Left ventricle myocardium inferior (tissue), 1 donor: Measurements from ENCODE around the gene OR10D3. TPM values are rescaled to one million over a fixed set of nuclear protein-coding genes. Genes with fewer than 3 reads are reported as not detected.

Experiments
- DNase-seq: peaks from one replicate; pipeline ENCODE4 v3.0.0-alpha.2; 2020
- H3K27ac ChIP-seq: fragments of 200-600 bp; replicated peaks from 2 replicates; pipeline ENCODE4 v1.8.0; 2021
- H3K27me3 ChIP-seq: fragments of 200-600 bp; 2 replicates; pipeline ENCODE4 v1.8.0; 2021; ENCODE audit warnings: low read depth
- H3K36me3 ChIP-seq: fragments of 200-600 bp; 2 replicates; pipeline ENCODE4 v1.8.0; 2021
- H3K4me1 ChIP-seq: fragments of 200-600 bp; 2 replicates; pipeline ENCODE4 v1.8.0; 2021
- H3K4me3 ChIP-seq: fragments of 200-600 bp; 2 replicates; pipeline ENCODE4 v1.8.0; 2021; ENCODE audit warnings: mild to moderate bottlenecking, moderate library complexity
- H3K9me3 ChIP-seq: fragments of 200-600 bp; replicated peaks from 2 replicates; pipeline ENCODE4 v1.8.0; 2021
- CTCF ChIP-seq: fragments of 200-600 bp; IDR thresholded peaks from 2 replicates; pipeline ENCODE4 v1.8.0; 2021; ENCODE audit warnings: antibody characterized with exemption, mild to moderate bottlenecking, borderline replicate concordance
- intact Hi-C: fragments of 100-400 bp; cut with micrococcal nuclease; formaldehyde crosslinking; loops from one replicate; pipeline ENCODE4 v1.11.0; 2022
- total RNA-seq: library from RNA; stranded (reverse); fragmentation: NEBNext Ultra II Directional; extraction: Animal tissue kit (Norgen Biotek cat#: 25700); gene quantifications from one replicate; pipeline ENCODE4 v1.2.1, GENCODE V29; 2021
- donor health status: DM: no; HTN: yes; CAD: no; lungs with severe emphysema.

OR10D3 gene
- total RNA-seq, 1 donor from 2014 or later, result not detected

DNA sequence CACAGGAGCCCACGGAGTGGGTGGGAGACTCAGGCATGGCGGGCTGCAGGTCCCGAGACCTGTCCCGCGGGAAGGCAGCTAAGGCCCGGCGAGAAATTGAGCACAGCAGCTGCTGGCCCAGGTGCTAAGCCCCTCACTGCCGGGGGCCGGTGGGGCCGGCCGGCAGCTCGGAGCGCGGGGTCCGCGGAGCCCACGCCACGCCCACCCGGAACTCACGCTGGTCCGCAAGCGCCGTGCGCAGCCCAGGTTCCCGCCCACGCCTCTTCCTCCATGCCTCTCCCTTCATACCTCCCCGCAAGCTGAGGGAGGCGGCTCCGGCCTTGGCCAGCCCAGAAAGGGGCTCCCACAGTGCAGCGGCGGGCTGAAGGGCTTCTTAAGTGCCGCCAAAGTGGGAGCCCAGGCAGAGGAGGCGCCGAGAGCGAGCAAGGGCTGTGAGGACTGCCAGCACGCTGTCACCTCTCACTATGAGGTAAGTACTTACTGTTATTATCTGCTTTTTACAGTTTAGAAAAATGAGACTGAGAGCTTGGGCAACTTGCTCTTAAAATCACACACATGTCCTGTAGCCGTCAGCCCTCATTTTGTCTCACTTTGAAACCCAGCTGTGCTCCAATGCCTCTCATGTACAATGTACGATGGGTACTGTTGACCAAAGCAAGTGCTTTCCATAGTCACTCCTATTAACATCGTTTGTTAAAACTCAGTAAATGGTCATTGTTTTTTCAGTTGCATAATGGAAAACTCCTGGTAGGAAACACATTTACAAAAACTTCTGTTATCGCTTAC, 12.2 kb upstream of the OR10D3 start:
- Histone ChIP-seq H3K36me3 (no peaks in the 10 kb centered on the region), H3K4me3 (no peak overlapping the region), H3K27ac (no peak overlapping the region), H3K9me3 (no peaks in the 10 kb centered on the region), H3K4me1 (no peaks in the 10 kb centered on the region), H3K27me3 (peaks cover 3% of the 10 kb centered on the region)
- DNase-seq, result no peak
- no peak for TF ChIP-seq CTCF
- intact Hi-C loops, result no loop called here

- Histone ChIP-seq H3K4me1 (no peaks in the 10 kb centered on the region), H3K27me3 (peaks cover 3% of the 10 kb centered on the region), H3K36me3 (no peaks in the 10 kb centered on the region), H3K27ac (no peak overlapping the region), H3K4me3 (no peak overlapping the region), H3K9me3 (no peaks in the 10 kb centered on the region)
- intact Hi-C loops, result no loop called here
- no peak for TF ChIP-seq CTCF
- DNase-seq, result no peak
Observed at GRCh38 chr11:124172101-124172500, 11.0 kb upstream of the OR10D3 start.

GRCh38 chr11:124172599-124172998, 10.5 kb upstream of the OR10D3 start:
- Histone ChIP-seq H3K4me1 (no peaks in the 10 kb centered on the region), H3K9me3 (no peaks in the 10 kb centered on the region), H3K27me3 (peaks cover 3% of the 10 kb centered on the region), H3K27ac (no peak overlapping the region), H3K36me3 (no peaks in the 10 kb centered on the region), H3K4me3 (no peak overlapping the region)
- no peak for DNase-seq
- no peak for TF ChIP-seq CTCF
- intact Hi-C loops, result no loop called here

GRCh38 chr11:124174001-124174583, 9.1 kb upstream of the OR10D3 start:
- no peak for DNase-seq
- intact Hi-C loops, result no loop called here
- H3K4me1 ChIP-seq, result no peaks in the 10 kb centered on the region
- no peaks in the 10 kb centered on the region for H3K9me3 ChIP-seq
- H3K36me3 ChIP-seq, result no peaks in the 10 kb centered on the region
- TF ChIP-seq CTCF, result no peak
- peaks cover 3% of the 10 kb centered on the region for H3K27me3 ChIP-seq
- H3K27ac ChIP-seq, result no peak overlapping the region
- no peak overlapping the region for H3K4me3 ChIP-seq

DNA sequence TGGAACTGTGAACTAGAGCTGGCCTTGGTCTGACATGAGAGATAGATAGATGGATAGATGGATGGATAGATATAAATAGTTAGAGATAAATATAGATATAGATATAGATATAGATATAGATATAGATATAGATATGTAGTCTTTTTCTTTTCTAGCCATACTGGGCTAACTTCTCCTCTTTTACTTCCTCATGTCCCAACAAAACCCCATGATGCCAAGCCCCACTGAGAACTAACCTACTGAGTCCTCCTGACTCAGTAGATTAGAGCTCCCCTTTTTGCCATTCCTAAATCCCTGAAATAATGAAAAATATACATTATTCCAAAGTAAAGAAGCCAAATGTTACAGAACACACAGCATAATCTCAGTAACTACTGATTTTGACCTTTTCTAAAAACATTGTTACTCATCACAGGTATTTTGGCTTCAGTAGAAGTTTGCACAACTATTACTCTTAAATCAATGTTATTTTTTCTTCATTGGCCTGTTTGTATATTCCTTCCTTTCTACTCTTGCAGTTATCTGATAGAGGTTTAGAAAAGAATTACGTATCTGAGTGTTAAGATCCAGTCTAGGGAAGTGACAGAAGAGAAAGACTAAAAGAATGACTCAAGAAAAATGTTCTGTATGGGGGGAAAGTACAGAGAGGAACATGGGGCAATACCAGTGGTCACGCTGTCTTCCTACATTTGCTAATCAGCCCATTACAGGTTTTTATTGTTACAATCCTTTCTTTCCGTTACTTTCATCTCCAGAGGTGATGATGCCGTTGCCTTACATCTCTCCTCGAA, 6.0 kb upstream of the OR10D3 start:
- intact Hi-C loops, result no loop called here
- Histone ChIP-seq H3K4me3 (no peak overlapping the region), H3K36me3 (no peaks in the 10 kb centered on the region), H3K27me3 (no peaks in the 10 kb centered on the region), H3K27ac (no peak overlapping the region), H3K4me1 (no peaks in the 10 kb centered on the region), H3K9me3 (peaks cover 8% of the 10 kb centered on the region)
- no peak for TF ChIP-seq CTCF
- no peak for DNase-seq
